ENCODE results near the gene BEAN1.
"Not testable (repeated sequence)": the region's sequence is repeated elsewhere in the genome, so short reads cannot be mapped to it uniquely, and the experiment has no call there.

BEAN1 gene

DNA sequence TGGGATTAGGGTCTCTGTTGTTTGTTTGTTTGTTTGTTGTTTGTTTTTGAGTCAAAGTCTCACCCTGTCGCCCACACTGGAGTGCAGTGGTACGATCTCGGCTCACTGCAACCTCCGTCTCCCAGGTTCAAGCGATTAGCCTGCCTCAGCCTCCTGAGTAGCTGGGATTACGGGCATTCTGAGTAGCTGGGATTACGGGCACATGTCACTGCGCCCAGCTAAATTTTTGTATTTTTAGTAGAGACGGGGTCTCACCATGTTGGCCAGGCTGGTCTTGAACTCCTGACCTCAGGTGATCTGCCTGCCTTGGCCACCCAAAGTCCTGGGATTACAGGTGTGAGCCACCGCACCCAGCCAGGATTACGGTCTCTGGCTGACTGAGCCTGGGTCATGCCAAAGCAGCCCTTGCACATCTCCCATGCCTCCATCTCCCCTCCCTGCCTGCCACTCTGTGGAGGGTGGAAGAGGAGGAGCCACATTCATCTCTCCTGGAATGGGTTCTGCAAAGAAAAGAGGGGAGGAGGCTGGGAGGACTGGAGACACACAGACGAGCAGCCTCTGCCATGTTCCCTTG, 59.2 kb downstream of the BEAN1 start:
- DNase-seq (ENCODE audit: low read depth), result no peak

DNA sequence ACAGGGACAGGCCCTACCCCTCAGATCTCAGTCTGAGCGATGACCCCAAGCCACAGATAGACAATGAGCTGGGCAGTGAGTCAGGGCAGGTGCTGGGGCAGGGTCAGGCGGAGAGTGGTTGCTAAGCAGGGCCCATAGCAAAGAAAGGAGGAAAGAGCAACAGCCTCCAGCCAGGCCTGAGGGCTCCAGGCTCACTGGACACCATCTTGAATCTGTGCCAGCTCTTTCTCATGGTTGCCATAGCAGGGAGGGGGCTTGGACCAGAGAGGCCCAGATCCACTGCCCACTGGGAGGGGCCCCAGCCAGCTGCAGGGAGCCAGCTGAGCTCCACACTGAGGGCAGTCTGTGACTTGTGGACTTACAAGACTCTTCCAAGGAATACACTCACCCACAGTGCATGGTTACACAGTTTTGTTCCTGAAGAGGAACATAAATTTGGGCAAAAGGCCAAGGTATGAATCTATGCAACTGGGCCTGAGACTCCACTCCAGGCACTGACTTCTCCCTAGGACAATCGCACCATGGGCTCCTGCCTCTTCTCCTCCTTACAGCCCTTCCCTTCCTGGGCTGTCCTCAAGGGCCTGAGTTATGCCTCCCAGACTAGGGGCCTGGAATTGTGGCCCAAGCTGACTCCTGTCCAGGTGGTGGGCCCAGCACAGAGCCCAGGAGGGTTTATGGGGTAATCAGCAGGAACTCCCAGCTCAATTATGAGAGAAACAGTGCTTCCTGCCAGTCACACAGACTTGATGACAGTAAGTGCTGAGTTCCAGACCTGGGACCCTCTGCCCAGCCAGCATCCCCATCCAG, 59.9 kb downstream of the BEAN1 start:
- DNase-seq (ENCODE audit: low read depth), result peak; percentile 79

DNA sequence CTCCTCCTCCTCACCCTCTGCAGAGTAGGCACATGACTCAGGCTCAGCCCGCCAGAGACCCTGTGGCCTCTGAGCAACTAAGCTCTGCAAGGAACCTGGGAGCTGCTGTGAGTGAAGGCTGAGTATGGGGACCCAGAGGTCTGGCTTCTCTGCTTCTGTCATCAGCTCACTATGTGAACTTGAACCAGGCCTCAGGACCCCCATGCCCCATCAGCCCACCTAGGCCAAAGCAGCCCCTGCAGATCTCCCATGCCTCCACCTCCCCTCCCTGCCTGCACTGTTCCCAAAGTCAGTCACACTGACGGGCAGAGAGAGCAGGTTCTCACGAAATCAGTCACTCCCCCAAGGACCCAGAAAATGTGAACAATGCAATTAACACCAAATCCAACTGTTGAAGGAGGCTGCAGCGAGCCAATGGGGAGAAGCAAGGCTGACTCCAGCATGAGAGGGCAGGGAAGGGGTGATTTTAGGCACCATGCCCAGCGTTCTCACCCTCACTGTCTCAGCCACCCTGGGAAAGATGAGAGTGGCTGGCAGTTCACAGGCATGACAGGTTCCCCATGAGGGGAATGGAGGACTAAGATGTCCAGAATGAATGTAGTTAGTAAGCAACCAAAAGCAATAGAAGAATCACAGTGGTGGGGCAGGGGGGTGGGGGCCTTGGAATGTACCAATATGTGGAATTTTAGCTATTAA, 60.6 kb downstream of the BEAN1 start:
- peak; percentile 30 for DNase-seq (ENCODE audit: low read depth)

- DNase-seq (ENCODE audit: low read depth), result no peak
These were observed 61.4 kb downstream of the BEAN1 start for GRCh38 chr16:66488505-66488904.

- DNase-seq (ENCODE audit: low read depth), result peak; percentile 14
These were observed 62.3 kb downstream of the BEAN1 start for GRCh38 chr16:66489385-66489784.

- no peak for DNase-seq (ENCODE audit: low read depth)
These were observed 62.7 kb downstream of the BEAN1 start for GRCh38 chr16:66489818-66490217.

- DNase-seq (ENCODE audit: low read depth), result no peak
These were observed 64.0 kb downstream of the BEAN1 start for GRCh38 chr16:66490774-66491715.

GRCh38 chr16:66491716-66492064, 64.6 kb downstream of the BEAN1 start:
- DNase-seq (ENCODE audit: low read depth), result no peak

DNA sequence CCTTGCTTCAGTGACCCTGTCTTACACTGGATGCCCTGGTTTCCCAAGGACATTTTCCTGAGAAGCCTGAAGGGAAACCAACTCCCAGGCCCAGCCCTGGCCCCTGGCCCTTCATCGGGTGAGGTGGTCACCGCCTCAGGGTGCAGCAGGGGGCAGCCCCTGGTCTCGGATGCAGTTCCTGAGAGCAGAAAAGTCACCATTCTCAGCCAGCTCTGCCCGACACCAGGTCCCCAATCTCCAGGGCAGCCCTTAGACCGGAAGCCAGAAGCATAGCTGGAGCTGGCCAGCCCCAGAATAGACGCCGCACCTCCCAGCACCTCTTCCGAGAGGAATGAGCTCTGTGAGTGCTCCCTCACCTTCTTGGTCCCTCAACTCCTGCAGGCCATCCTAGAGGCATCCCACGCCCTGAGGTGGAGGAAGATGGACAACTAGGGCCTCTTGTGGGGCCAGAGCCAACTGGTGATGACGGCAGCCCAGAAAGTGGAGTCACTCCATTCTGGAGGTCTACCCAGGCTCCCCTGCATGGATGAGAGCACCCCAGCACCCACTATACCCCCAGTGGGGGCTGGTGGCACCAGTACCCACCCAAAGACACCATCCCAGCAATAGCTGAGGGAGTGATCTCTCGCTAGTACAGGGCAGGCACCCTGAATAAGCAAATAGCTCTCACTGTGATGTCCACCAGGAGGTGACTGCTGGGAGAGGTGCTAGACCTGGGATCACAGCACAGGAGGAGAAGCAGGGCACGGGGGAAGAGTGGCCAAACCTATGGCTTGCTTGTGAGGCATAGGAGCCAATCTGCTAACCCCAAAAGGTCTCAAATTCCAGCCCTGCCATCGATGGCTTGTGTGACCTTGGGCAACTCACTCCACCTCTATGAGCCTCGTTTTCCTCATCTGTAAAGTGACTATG, 66.7 kb downstream of the BEAN1 start:
- no peak for DNase-seq (ENCODE audit: low read depth)

GRCh38 chr16:66494916-66495315, 67.8 kb downstream of the BEAN1 start:
- DNase-seq (ENCODE audit: low read depth), result no peak

GRCh38 chr16:66495440-66495839, 68.3 kb downstream of the BEAN1 start:
- DNase-seq (ENCODE audit: low read depth), result no peak

- DNase-seq (ENCODE audit: low read depth), result not testable (repeated sequence)
These were observed 69.1 kb downstream of the BEAN1 start for GRCh38 chr16:66496226-66496625.

DNA sequence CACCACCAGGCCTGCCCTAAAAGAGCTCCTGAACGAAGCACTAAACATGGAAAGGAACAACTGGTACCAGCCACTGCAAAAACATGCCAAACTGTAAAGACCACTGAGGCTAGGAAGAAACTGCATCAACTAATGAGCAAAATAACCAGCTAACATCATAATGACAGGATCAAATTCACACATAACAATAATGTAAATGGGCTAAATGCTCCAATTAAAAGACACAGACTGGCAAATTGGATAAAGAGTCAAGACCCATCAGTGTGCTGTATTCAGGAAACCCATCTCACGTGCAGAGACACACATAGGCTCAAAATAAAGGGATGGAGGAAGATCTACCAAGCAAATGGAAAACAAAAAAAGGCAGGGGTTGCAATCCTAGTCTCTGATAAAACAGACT, 70.8 kb downstream of the BEAN1 start:
- DNase-seq (ENCODE audit: low read depth), result not testable (repeated sequence)

DNA sequence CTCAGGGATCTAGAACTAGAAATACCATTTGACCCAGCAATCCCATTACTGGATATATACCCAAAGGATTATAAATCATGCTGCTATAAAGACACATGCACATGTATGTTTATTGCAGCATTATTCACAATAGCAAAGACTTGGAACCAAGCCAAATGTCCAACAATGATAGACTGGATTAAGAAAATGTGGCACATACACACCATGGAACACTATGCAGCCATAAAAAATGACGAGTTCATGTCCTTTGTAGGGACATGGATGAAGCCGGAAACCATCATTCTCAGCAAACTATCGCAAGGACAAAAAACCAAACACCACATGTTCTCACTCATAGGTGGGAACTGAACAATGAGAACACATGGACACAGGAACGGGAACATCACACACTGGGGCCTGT, 74.5 kb downstream of the BEAN1 start:
- not testable (repeated sequence) for DNase-seq (ENCODE audit: low read depth)

DNA sequence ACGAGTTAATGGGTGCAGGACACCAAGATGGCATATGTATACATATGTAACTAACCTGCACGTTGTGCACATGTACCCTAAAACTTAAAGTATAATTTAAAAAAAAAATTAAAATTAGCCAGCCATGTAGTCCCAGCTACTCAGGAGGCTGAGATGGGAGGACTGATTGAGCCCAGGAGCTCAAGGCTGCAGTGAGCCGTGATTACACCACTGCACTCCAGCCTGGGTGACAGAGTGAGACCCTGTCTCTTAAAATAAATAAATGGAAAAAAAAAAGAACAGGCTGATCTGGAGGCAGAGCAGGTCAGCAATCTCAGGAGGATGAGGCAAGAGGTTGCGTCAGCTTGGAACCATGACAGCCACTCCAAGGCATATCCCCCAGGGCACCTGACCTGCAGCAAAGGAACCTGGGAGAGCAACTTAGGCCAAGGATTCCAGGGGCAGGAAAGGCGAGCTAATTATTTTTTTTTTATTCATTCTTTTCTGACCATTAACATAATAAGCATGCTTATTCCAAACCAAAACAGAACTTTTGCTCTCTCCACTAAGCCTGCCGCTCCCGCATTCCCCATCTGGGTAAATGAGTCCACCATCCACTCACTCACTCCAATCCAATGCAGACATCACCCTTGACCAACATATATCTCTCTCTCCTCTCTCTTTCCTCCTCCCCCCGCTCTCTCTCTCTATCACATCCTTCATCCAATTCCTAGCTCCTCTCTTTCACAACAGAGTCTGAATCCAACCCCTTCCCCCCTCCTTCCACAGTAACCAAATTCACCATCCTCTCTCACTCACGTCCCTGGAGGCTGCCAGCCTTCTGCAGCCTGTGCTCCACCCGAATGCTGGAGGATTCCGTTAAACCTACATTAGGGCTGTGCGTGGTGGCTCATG, 75.2 kb downstream of the BEAN1 start:
- DNase-seq (ENCODE audit: low read depth), result peak; percentile 91

DNA sequence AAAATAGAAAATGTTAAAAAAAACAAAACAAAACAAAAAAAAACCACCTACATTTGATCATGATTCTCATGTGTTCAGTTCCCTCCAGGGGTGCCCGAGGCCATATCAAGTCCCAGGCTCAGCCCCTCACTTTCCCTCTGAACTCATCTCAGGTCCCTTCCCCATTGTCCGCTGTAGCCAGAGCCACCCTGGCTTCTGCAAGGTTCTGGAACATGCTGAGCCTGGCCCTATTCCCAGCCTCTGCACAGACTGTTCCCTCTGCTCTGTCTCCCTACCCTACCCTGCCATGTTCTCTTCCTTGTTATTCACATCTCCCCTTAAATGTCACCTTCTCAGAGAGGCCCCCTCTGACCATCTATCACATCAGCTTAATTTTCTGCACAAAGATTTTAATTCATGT, 75.9 kb downstream of the BEAN1 start:
- no peak for DNase-seq (ENCODE audit: low read depth)

GRCh38 chr16:66503612-66504011, 76.5 kb downstream of the BEAN1 start:
- no peak for DNase-seq (ENCODE audit: low read depth)

DNA sequence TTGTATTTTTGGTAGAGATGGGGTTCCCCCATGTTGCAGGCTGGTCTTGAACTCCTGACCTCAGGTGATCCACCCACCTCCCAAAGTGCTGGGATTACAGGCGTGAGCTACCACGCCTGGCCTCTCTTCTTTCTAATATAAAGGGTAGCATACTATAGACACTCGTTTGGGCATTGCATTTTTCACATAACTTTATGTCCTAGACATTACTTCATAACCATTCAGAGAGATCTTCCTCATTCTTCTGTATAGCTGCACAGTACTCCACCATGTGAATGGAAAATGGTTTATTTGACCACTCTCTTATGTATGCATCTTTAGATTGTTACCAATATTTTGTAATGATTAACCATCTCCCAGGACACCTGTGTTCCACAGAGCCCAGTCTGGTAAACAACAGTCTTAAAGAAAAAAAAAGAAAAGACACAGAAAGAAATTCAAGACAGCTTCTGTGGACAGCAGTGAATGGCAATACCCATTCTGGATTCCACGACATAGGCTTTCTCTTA, 80.7 kb downstream of the BEAN1 start:
- DNase-seq (ENCODE audit: low read depth), result no peak

DNA sequence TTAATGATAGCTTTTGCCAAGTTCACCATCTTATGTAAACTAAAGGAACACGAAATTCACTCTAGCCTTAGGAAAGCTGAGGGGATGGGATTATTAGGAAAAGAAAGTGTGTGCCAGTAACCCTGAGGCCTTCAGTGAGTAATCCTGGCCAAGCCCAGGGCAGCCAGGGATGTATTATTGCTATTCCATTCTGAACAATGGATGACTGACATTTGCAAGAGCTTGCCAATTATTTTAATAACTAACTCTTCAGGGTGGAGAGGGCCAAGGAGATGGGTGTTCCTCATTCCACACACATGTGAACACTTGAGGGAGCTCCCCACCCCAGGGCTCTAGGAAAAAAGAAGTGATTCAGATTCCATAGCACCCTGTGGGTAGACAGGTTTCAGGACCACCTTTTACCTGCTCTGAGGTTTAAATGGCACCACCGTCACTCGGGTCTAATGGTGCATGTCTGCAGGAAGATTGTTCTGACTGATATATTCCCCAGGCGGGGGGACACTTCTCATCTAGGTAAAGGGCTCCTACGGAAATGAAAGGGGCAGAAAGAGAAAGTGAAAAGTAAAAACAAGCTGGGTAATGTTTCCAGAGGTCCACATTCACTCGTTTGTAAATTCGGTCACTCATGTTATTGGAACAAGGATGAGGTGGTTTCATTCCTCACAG, 81.3 kb downstream of the BEAN1 start:
- DNase-seq (ENCODE audit: low read depth), result no peak

All from amniotic epithelial cell (primary cell).